Cardiac muscle cell (in vitro differentiated cells and primary cell): ENCODE data around the gene THBS2. TPM values are rescaled to one million over a fixed set of nuclear protein-coding genes. Genes with fewer than 3 reads are reported as not detected.

ENCODE experiments used
- DNase-seq, 2 donors: peaks; one replicate each; pipeline versions ENCODE4 v3.0.0 to v3.0.0-alpha.2; 2010 to 2017; ENCODE audit warnings: low read depth in 1 of 2, low spot score in 1 of 2
- H3K27ac ChIP-seq: fragments of 200-600 bp; sonication (generic); 2 replicates; pipeline ENCODE4 v1.5.1; 2016
- H3K27me3 ChIP-seq: fragments of 200-600 bp; sonication (generic); 2 replicates; pipeline ENCODE4 v1.6.0; 2016; ENCODE audit warnings: control low read depth
- H3K36me3 ChIP-seq: fragments of 200-600 bp; sonication (generic); 2 replicates; pipeline ENCODE4 v1.5.1; 2016; ENCODE audit warnings: control low read depth
- H3K4me1 ChIP-seq: fragments of 200-600 bp; sonication (generic); 2 replicates; pipeline ENCODE4 v1.8.1; 2017; ENCODE audit warnings: low read depth, mild to moderate bottlenecking, mixed run types
- H3K4me3 ChIP-seq: fragments of 200-600 bp; sonication (generic); 2 replicates; pipeline ENCODE4 v1.5.1; 2016; ENCODE audit warnings: mild to moderate bottlenecking
- H3K9me3 ChIP-seq: fragments of 200-600 bp; sonication (generic); 2 replicates; pipeline ENCODE4 v1.5.1; 2017; ENCODE audit warnings: low read depth, mild to moderate bottlenecking, control low read depth
- CTCF ChIP-seq: IDR thresholded peaks from 2 replicates; pipeline ENCODE4 v1.5.1; 2012; ENCODE audit warnings: low read depth, mild to moderate bottlenecking, low read length
- polyA plus RNA-seq: library from polyadenylated mRNA; unstranded; fragments of >200 nt; fragmentation: Nextera tagmentation; extraction: Ambion mirVana; gene quantifications from 2 replicates; pipeline ENCODE4 v1.2.1, GENCODE V29; 2016
- total RNA-seq: library from RNA; depleted of rRNA; stranded (reverse); fragments of >200 nt; gene quantifications from 2 replicates; pipeline ENCODE4 v1.2.3, GENCODE V29; 2016

The THBS2 gene
- total and polyA plus RNA-seq, 2 experiments from 2014 or later, result 0.06 to 0.10 TPM

GRCh38 chr6:169166896-169167580 lies 86.6 kb downstream of the THBS2 start:
- H3K27ac ChIP-seq, result no peak overlapping the region

More at GRCh38 chr6:169166896-169167580, 86.6 kb downstream of the THBS2 start:
- DNase-seq, result no peak
- H3K27me3 ChIP-seq, result no peaks in the 10 kb centered on the region
- H3K4me3 ChIP-seq, result no peak overlapping the region
- H3K36me3 ChIP-seq, result no peaks in the 10 kb centered on the region
- no peaks in the 10 kb centered on the region for H3K4me1 ChIP-seq
- H3K9me3 ChIP-seq, result no peaks in the 10 kb centered on the region
- TF ChIP-seq CTCF, result no peak
